HG03025 (cell line): Measurements from ENCODE around the gene PHIP.
"Not testable (repeated sequence)": the region's sequence is repeated elsewhere in the genome, so short reads cannot be mapped to it uniquely, and the experiment has no call there.

Experiments used
- ATAC-seq: cut with Tn5 transposase; IDR thresholded peaks from one replicate; pipeline ENCODE4 v1.9.1; 2021; ENCODE audit warnings: mild to moderate bottlenecking, moderate library complexity; ENCODE audit not compliant: unreplicated experiment, low FRiP score

The PHIP gene

DNA sequence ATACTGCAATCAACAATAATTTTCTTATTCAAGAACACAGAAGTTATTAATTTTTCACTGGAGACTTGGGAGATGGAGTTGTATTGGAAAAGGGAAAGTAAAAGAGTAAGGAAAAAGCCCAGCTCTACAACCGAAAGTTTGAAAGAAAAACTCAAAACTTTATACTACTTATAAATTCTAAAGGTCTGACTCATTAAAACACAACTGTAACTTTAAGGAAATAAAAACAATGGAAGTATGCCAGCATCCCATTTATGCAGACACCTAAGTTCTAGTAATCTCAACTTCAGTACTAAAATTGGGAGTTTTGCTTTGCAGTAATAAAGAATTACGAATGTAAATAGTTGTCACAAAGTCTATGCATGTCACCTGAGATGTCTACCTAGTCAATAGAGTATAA lies 130.1 kb downstream of the PHIP start:
- no peak for ATAC-seq

GRCh38 chr6:78947529-78947928 lies 130.5 kb downstream of the PHIP start:
- ATAC-seq: no peak

DNA sequence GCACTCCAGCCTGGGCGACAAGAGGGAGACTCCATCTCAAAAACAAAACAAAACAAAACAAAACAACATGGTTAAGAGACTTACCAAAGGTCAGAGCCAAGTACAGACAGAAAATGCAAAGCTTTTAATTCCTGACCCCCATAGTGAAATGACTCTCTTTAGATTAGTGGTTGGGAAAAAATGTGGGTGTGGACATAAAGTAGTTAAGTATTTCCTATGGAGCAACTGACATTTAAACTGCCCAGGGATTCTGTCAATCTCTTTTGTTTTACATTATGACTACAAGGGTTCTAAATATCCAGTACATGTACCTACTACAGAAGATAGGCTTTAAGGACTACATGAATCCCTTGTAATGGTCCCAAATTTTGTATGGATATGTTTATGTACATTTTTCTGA lies 135.6 kb downstream of the PHIP start:
- ATAC-seq: no peak

- ATAC-seq: no peak
Measured at GRCh38 chr6:78936515-78936914, 141.5 kb downstream of the PHIP start.

- no peak for ATAC-seq
Measured at GRCh38 chr6:78935553-78935952, 142.5 kb downstream of the PHIP start.

- no peak for ATAC-seq
Measured at GRCh38 chr6:78925317-78925716, 152.7 kb downstream of the PHIP start.

DNA sequence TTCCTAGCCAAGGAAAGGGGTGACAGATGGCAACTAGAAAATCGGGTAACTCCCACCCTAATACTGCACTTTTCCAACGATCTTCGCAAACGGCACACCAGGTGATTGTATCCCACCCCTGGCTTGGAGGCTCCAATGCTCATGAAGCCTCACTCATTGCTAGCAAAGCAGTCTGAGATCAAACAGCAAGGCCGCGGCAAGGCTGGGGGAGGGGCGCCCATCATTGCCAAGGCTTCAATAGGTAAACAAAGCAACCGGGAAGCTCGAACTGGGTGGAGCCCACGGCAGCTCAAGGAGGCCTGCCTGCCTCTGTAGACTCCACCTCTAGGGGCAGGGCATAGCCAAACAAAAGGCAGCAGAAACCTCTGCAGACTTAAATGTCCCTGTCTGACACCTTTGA lies 156.9 kb downstream of the PHIP start:
- not testable (repeated sequence) for ATAC-seq

- no peak for ATAC-seq
Measured at GRCh38 chr6:78917788-78918187, 160.3 kb downstream of the PHIP start.

- no peak for ATAC-seq
Measured at GRCh38 chr6:78916411-78916810, 161.6 kb downstream of the PHIP start.

DNA sequence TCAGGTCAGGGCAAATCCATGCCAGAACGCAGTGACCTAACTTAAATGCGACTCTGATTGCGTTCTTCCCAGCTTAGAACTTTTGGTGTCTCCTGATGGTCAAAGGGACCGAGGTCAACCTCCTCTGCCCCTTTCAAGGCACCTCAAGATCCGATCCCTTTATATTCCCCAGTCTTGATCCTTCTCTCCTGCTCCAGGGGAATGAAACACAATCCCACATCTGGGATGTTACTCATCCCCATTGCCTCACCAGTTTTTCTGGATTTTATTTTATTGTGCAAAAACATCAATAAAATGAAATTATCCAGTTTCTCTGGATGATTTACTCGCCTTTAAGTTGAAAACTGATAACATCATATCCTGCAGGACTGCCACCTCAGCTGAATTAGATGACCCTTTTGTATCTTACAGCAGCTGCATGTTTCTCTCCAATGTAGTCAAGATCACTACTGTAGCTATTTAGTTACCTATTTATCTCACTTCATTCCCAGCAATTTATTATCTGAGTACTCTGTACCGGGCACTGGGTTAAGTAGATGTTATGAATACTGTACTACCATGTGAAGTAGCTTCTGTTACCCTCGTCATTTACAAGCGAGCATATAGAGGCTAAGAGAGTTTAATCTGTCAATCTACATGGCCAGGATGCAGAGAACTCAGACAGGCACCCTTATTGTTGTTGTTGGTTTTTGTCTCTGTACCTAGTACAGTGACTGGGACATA lies 166.7 kb downstream of the PHIP start:
- no peak for ATAC-seq

GRCh38 chr6:78910591-78911171 lies 167.4 kb downstream of the PHIP start:
- ATAC-seq: no peak

DNA sequence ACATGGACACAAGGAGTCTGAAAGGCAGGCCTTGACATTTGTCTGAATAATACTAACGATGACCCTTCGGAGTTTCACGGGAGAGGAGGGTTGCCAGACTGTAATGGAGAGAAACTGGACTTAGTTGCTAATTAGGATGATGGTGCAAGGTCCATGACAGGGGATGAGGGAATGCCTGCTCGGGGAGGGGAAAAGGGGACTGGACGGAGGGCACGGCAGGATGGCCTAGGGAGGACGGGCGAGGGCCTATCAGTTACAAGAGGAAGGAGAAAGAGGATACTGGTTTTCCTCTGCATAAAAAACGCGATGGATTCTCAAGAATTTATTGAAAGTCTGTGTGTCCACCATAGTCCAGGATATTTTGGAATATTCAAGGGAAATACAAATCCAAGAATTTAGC lies 168.0 kb downstream of the PHIP start:
- no peak for ATAC-seq

DNA sequence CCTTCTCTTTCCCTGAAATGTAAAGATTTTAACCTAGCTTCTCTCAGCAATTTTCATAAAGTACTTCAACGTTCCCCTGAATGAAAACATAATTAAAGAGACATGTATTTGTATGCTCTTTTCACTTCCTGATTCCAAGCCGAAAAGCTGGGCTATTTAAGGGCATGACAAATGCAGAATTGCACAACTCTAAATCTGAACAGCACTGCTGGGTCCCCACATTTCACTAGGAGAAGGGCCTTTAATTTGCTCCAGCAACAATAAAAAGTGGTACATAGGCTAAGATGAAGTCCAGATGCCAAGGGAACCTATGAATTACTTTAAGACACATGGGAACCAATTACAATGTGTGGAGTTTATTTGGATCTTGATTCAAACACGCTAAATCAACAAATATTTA lies 168.7 kb downstream of the PHIP start:
- no peak for ATAC-seq

DNA sequence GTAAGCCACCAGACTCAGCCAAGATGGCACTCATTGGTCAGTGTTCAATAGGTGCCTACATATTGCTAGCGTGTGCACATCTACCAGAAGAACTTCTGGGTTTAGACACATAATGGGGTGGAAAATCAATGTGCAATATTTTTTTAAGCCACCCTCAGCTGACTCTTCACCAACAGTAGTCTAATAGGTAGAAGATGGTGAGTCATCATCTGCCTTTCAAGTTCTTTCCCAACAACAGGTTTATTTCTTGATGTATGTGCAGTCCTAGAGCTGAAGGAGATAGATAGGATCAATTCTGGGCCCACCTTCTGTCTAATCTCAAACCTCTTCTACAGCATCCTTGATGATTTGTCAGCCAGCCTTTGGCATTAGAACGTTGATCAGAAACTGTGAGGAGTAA lies 169.4 kb downstream of the PHIP start:
- no peak for ATAC-seq

DNA sequence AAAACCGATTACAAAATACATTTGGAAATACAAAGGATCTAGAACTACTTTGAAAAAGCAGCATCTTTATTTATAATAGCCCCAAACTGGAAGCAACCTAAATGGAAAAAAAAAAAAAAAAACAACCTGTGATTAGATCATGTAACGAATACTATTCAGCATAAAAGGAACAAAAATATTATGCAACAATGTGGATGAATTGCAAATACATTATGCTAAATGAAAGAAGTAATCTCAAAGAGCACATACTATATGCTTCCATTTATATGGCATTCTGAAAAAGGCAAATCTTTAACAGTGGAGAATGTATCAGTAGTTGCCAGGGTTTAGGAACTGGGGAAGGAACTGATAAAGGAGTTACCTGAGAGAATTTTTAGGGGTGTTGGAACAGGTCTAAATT lies 181.8 kb downstream of the PHIP start:
- ATAC-seq: no peak

- not testable (repeated sequence) for ATAC-seq
Measured at GRCh38 chr6:78889901-78890300, 188.2 kb downstream of the PHIP start.
